D721Med (cell line): Measurements from ENCODE around the gene GYG2.
A peak's percentile ranks its signal among the peaks of the same experiment; 100 is the strongest.
"Not testable (repeated sequence)": the region's sequence is repeated elsewhere in the genome, so short reads cannot be mapped to it uniquely, and the experiment has no call there.

Experiments
- DNase-seq: peaks from one replicate; pipeline ENCODE4 v3.0.0; 2011; ENCODE audit warnings: low spot score; ENCODE audit not compliant: insufficient read length
- FAIRE-seq: peaks from 2 replicates; lab custom pipeline; 2011; peaks lifted over from hg19 to GRCh38; lab: Jason Lieb, UNC
- CTCF ChIP-seq: IDR thresholded peaks from 2 replicates; pipeline ENCODE4 v1.5.1; 2012; ENCODE audit warnings: mild to moderate bottlenecking, control low read depth; ENCODE audit not compliant: insufficient read depth; ENCODE audit errors: missing control alignments

Gene GYG2

DNA sequence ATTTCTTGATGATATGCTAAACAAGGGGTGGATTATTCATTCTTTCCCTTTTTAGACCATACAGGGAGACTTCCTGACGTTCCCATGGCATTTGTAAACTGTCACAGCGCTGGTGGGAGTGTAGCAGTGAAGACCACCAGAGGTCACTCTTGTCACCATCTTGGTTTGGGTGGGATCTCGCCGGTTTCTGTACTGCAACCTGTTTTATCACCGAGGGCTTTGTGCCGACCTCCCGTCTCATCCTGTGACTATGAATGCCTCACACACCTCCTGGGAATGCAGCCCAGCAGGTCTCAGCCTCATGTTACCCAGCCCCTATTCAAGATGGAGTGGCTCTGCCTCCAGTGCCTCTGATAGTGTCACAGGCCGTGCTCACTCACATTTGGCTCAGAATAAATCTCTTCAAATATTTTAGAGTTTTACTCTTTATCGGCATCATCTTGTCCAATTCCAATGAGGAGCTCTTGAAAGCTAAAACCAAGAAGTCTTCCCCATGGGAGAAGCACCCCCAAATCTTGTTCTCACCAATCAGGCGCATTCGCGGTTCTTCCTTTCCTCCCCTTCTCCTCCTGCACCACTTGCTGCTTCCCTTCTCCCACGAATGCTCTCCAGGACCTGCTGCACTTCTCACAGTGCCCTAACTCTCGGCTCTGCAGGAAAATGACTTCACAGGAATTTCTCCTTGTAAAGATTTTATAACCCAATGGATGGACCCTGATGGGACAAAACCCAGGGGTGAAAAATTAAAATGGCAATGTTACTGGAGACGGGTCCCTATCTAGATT, 61.2 kb downstream of the GYG2 start:
- TF ChIP-seq CTCF: peak; percentile 24
- FAIRE-seq, DNase-seq: not testable (repeated sequence)

- DNase-seq, FAIRE-seq: not testable (repeated sequence)
Observed at GRCh38 chrX:2890536-2891460, 62.1 kb downstream of the GYG2 start.

GRCh38 chrX:2892816-2893215, 64.1 kb downstream of the GYG2 start:
- no peak for TF ChIP-seq CTCF
- no peak for FAIRE-seq
- no peak for DNase-seq

GRCh38 chrX:2894885-2895292, 66.2 kb downstream of the GYG2 start:
- DNase-seq (no peak), FAIRE-seq (no peak)
- no peak for TF ChIP-seq CTCF

GRCh38 chrX:2897311-2897689, 68.6 kb downstream of the GYG2 start:
- FAIRE-seq: no peak
- no peak for DNase-seq
- TF ChIP-seq CTCF: no peak

DNA sequence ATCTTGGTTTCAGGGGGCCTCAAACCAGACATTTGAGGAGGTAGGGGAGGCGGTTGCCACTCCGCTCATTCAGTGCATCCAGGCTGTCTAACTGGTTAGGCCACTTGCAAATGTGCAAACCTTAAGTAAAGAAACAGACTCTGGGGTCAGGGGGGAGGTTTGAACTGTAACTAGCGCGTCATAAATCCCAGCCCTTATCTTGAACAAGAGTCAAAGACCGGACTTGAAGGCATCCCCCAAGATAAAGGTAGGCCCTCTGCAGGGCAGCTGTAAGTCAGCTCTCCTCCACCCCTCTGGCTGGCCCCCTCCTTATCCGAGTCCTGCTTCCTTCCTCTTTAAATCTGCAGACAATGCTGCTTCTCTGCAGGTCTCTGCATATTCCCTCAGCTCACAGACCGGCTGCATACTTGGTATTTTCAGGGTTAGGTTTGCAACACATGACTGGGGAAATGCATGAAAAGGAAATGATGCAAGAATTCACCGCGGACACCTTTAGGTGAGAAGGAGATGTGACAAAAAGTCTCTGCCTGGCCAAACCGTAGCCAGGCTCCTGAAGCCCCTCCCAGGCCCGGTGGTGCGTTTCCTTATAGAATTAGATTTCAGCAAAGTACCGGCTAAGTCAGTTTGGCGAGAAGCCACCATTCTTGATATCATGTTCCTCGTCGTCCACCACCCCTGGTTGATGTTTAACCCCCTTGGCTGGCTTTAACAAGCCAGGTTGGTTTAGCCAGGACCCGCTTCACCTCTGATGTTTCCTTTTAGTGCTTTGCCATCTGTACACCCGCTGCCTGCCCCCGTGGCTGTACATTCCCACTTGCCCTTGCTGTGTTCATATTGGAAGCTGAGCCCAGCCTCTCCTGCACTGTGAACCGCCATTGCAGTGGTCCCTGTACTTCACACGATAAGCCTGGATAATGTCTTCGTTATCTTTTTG, 69.2 kb downstream of the GYG2 start:
- DNase-seq, FAIRE-seq: not testable (repeated sequence)

- DNase-seq (no peak), FAIRE-seq (no peak)
- TF ChIP-seq CTCF: no peak
Observed at GRCh38 chrX:2898846-2899512, 70.2 kb downstream of the GYG2 start.
